Measurements from ENCODE around the gene ADAP2. TPM values are rescaled to one million over a fixed set of nuclear protein-coding genes. Genes with fewer than 3 reads are reported as not detected.
"Not testable (repeated sequence)": the region's sequence is repeated elsewhere in the genome, so short reads cannot be mapped to it uniquely, and the experiment has no call there.

Gene ADAP2
- total RNA-seq, 8 experiments from 2014 or later: 0.54 to 4.1 (median 0.94) TPM; not detected in 1

DNA sequence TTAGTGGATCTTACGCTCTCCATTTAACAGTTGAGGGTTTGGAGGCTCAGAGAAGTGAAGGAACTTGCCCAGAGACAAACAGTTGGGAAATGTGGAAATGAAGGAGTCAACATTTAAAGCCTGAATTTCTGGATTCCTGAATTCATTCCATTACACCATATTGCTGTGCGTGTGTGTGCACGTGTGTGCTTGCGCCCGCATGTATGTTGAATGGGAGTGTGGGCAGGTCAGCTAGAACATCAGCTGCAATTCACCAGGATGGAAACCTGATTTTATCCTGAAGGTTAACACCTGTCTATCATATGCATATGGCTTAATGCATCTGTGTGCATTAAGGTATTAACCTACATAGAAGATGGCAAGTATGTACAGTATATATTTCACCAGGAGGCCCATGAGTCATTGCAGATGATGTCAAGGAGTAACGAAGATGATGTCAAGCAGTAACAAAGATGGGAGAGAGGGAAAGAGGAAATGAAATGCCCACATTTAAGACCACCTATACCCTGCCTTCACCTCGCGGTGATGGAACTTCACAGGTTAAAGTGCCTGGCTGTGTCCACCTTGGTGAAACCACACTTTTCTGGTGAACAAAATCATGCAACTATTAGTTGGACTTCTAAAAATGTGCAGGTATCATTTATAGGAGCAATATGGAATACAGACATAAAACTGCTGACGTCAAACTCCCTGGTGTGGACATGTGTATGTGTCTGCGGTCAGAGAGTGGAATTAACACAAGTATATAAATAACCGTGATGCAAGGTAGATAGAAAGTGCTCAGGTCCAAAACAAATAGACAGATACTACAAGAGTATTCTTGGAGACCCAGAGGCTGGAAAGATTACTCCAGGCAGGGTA is 832 bp upstream of the ADAP2 start:
- Histone ChIP-seq H3K4me3 (no peak overlapping the region), H3K27ac (no peak overlapping the region), H3K4me1 (replicated peaks in 1 of 2) (no peaks in the 10 kb centered on the region)
- in situ Hi-C loops (cut with MboI; ENCODE audit: low pct_unique_long_range_greater_than_20kb in 2 of 9, low sequenced_read_pairs in 9 of 9, unreplicated experiment in 9 of 9): no loop called here
- 59 to 100% (median 87%) methylated on average over 1 to 9 of the region's 11 CpGs for WGBS, 10 experiments
- ATAC-seq (replicated peaks in 6 of 8): peak in 2 of 8 experiments; percentile 28 to 50

DNA sequence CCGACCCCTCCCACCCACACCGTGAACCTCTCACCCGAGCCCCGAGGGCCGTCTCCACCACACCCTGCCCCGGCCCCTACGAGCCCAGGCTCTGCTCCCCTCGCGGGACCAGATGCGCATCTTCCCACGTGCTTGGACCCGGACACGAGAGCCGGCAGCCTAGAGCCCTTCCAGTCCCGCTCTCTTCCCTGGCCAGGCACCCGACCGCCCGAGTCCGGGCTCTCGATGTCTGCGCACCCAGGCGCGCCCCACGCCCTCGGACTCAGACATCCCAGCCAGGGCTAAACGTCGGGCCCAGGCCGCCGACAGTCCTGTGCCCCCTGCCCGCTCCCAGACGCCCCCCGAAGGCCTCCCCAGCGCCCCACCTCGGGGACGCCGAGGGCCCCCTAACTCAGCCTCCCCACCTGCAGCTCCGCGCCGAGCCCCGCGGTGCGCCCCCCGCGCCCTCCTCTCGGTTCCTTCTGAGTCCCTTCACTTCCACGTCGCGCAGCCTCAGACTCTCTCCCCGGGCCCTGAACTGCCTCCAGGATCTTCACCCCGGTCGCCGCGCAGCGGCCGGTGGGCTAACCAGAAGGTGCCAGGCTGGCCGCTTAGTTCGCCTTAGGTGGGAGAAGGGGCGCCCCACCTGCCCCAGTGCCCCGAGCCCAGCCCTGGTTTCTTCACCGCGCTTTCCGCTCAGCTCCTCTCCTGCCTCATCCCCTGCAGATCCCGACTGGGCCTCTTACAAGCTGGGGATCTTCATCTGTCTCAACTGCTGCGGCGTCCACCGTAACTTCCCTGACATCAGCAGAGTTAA is 688 bp downstream of the ADAP2 start:
- Histone ChIP-seq H3K4me1 (replicated peaks in 1 of 2) (no peaks in the 10 kb centered on the region), H3K27ac (no peak overlapping the region), H3K4me3 (peak overlapping the region; percentile 24 to 40 (median 38))
- ATAC-seq (replicated peaks in 6 of 8): peak; percentile 58 to 75 (median 68)
- 18 to 40% (median 40%) methylated on average over 1 to 7 of the region's 66 CpGs; no CpG with 5 or more reads in 7 of the 10 experiments for WGBS, 10 experiments
- in situ Hi-C loops (cut with MboI; ENCODE audit: low pct_unique_long_range_greater_than_20kb in 2 of 9, low sequenced_read_pairs in 9 of 9, unreplicated experiment in 9 of 9): no loop called here

DNA sequence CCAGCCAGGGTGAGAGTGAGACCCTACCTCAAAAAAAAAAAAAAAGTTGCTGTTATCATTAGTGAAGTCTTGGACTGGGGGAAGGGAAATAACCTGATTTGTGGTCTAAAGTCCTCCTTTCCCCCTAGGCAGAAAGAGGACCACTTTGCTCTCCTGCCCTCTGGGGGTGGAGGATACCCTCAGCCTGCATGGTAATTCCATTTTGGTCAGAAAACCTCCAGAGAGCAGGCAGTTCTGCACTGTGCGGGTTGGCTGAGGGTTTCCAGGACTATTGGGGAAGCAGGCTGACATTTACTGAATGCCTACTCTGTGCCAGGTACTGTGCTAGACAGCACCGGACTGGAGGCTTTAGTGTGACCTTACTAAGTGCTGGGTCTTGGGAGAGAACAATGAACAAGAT is 2.6 kb downstream of the ADAP2 start:
- no peak for ATAC-seq (replicated peaks in 6 of 8)
- WGBS, 10 experiments: 25 to 100% (median 77%) methylated on average over 1 to 2 of the region's 2 CpGs; no CpG with 5 or more reads in 3 of the 10 experiments
- in situ Hi-C loops (cut with MboI; ENCODE audit: low pct_unique_long_range_greater_than_20kb in 2 of 9, low sequenced_read_pairs in 9 of 9, unreplicated experiment in 9 of 9): no loop called here
- no peak overlapping the region for H3K27ac ChIP-seq
- no peak overlapping the region for H3K4me3 ChIP-seq
- H3K4me1 ChIP-seq (replicated peaks in 1 of 2): no peaks in the 10 kb centered on the region

DNA sequence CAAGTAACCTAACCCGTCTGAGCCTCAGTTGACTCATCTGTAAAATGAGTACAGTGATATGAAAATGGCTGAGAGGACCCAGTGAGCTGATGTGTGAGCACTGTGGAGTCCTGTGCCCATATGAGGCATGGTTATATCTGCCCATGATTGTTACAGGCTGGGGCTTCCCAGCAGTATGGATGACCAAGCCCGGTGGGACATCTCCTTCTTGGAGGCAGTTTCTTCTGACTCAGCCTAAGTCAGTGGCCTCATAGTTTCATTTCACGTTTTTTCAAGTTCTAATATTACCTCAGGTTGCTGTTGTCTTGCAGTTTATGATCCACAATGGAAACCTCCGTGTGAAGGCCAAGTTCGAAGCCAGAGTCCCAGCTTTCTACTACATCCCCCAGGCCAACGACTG is 4.8 kb downstream of the ADAP2 start:
- no peak for ATAC-seq (replicated peaks in 6 of 8)
- Histone ChIP-seq H3K27ac (no peak overlapping the region), H3K4me3 (no peak overlapping the region), H3K4me1 (replicated peaks in 1 of 2) (no peaks in the 10 kb centered on the region)
- 20 to 90% (median 79%) methylated on average over 1 to 4 of the region's 6 CpGs; no CpG with 5 or more reads in 6 of the 10 experiments for WGBS, 10 experiments
- in situ Hi-C loops (cut with MboI; ENCODE audit: low pct_unique_long_range_greater_than_20kb in 2 of 9, low sequenced_read_pairs in 9 of 9, unreplicated experiment in 9 of 9): no loop called here

DNA sequence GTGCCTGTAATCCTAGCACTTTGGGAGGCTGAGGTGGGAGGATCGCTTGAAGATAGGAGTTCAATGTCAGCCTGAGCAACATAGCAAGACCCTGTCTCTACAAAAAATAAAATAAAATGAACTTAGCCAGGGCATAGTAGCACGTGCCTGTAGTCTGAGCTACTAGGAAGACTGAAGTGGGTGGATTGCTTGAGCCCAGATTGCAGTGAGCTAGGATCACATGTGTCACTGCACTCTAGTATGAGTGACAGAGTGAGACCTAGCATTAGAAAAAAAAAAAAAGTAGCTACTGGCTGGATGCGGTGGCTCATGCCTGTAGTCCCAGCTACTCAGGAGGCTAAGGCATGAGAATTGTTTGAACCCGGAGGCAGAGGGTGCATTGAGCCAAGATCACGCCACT is 6.0 kb downstream of the ADAP2 start:
- in situ Hi-C loops (cut with MboI; ENCODE audit: low pct_unique_long_range_greater_than_20kb in 2 of 9, low sequenced_read_pairs in 9 of 9, unreplicated experiment in 9 of 9): no loop called here
- no peak for ATAC-seq (replicated peaks in 6 of 8)
- H3K4me3 ChIP-seq: no peak overlapping the region
- H3K27ac ChIP-seq: no peak overlapping the region
- no peaks in the 10 kb centered on the region for H3K4me1 ChIP-seq (replicated peaks in 1 of 2)
- 40 to 100% (median 88%) methylated on average over 1 to 5 of the region's 5 CpGs; no CpG with 5 or more reads in 3 of the 10 experiments for WGBS, 10 experiments

DNA sequence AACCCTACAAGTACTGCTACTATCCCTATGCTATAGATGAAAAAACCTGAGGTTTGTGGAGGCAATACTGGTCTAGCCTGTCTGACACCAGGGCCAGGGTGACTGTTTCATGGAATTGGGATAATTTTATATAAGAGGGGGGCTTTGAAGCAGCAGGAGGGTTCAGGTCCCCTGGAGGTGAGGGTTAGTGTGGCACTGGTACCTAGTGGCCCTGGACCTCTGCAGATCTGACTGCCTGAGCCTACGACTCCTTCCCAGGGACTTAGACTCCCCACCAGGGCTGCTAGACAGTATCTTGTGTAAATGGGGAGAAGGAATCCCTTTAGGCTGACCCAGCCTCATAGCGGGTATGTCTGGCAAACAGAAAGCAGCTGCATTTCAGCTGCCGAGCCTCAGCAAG is 6.8 kb downstream of the ADAP2 start:
- 69 to 80% (median 80%) methylated on average over 1 to 3 of the region's 3 CpGs; no CpG with 5 or more reads in 7 of the 10 experiments for WGBS, 10 experiments
- in situ Hi-C loops (cut with MboI; ENCODE audit: low pct_unique_long_range_greater_than_20kb in 2 of 9, low sequenced_read_pairs in 9 of 9, unreplicated experiment in 9 of 9): no loop called here
- no peak overlapping the region for H3K27ac ChIP-seq
- no peak for ATAC-seq (replicated peaks in 6 of 8)
- H3K4me3 ChIP-seq: no peak overlapping the region
- no peaks in the 10 kb centered on the region for H3K4me1 ChIP-seq (replicated peaks in 1 of 2)

DNA sequence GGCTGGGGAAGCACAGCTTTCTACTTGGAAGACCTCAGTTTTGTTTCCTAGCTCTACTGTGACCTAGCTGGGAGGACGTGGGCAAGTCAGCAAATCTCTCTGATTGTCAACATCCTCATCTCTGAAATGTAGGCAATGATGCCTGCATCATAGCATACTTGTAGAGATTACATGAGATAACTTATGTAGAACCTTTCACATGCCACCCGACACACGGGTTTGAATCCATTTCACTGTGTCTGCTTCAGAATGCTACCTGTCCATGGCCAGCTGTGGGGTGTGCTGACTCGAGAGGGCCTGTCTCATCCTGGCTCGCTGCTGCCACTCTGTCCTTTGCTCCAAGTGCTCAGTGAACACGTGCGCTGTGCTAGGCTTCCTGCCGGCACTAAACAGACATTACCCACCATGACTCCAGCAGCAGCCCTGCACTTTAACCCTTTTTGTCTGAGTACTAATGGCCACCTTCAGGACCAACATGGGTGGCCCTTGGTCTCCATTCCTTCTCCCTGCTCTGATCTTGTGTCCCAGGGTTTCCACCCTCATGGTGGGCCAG is 7.4 kb downstream of the ADAP2 start:
- H3K27ac ChIP-seq: no peak overlapping the region
- H3K4me3 ChIP-seq: no peak overlapping the region
- H3K4me1 ChIP-seq (replicated peaks in 1 of 2): no peaks in the 10 kb centered on the region
- 32 to 82% (median 50%) methylated on average over 1 to 8 of the region's 8 CpGs; no CpG with 5 or more reads in 4 of the 10 experiments for WGBS, 10 experiments
- ATAC-seq (replicated peaks in 6 of 8): no peak
- in situ Hi-C loops (cut with MboI; ENCODE audit: low pct_unique_long_range_greater_than_20kb in 2 of 9, low sequenced_read_pairs in 9 of 9, unreplicated experiment in 9 of 9): no loop called here

DNA sequence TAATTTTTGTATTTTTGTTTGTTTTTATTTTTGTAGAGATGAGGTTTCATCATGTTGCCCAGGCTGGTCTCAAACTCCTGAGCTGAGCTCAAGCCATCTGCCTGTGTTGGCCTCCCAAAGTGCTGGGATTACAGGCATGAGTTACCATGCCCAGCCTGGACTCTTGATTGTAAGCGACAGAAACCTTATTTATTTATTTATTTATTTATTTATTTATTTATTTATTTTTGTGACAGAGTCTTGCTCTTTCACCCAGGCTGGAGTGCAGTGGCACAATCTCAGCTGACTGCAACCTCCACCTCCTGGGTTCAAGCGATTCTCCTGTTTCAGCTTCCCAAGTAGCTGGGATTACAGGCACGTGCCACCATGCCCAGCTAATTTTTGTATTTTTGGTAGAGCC is 8.1 kb downstream of the ADAP2 start:
- H3K4me1 ChIP-seq (replicated peaks in 1 of 2); H3K27ac ChIP-seq; H3K4me3 ChIP-seq; ATAC-seq (replicated peaks in 6 of 8); in situ Hi-C loops (cut with MboI; ENCODE audit: low pct_unique_long_range_greater_than_20kb in 2 of 9, low sequenced_read_pairs in 9 of 9, unreplicated experiment in 9 of 9): not testable (repeated sequence)
- WGBS, 10 experiments: 58 to 100% (median 83%) methylated on average over 1 to 3 of the region's 3 CpGs; no CpG with 5 or more reads in 2 of the 10 experiments

DNA sequence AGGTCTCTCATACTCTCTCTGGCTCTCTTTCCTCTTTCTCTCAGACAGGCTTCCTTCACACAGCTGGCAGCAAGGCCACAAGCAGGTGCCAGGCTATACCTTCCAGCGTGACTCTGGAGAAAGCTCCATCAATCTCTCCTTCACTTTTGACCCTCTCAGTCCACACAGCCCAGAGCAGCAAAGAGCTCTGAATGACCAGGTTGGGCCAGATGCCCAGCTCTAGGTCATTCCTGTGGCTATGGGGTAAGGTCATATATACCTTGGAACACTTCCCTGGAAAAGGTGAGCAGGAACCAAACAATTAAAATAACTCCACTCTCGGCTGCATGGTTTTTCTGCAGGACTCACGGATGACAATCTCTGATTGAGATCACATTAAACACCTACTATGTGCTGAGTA is 8.8 kb downstream of the ADAP2 start:
- H3K27ac ChIP-seq: no peak overlapping the region
- no peak overlapping the region for H3K4me3 ChIP-seq
- H3K4me1 ChIP-seq (replicated peaks in 1 of 2): no peaks in the 10 kb centered on the region
- WGBS, 10 experiments: 53 to 100% (median 88%) methylated on average over 1 to 3 of the region's 3 CpGs; no CpG with 5 or more reads in 4 of the 10 experiments
- in situ Hi-C loops (cut with MboI; ENCODE audit: low pct_unique_long_range_greater_than_20kb in 2 of 9, low sequenced_read_pairs in 9 of 9, unreplicated experiment in 9 of 9): no loop called here
- no peak for ATAC-seq (replicated peaks in 6 of 8)

DNA sequence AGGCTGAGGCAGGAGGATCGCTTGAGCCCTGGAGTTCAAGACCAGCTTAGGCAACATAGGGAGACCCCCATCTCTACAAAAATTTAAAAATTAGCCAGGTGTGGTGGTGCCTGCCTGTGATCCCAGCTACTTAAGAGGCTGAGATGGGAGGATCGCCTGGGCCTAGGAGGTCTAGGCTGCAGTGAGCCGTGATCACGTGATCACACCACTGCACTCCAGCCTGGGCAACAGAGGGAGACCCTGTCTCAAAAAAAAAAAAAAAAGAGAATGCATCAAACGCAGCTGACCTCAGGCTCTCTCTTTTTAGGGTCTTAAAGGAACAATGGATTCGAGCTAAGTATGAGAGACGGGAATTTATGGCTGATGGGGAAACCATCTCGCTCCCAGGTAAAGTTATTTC is 9.8 kb downstream of the ADAP2 start:
- in situ Hi-C loops (cut with MboI; ENCODE audit: low pct_unique_long_range_greater_than_20kb in 2 of 9, low sequenced_read_pairs in 9 of 9, unreplicated experiment in 9 of 9); ATAC-seq (replicated peaks in 6 of 8); H3K4me1 ChIP-seq (replicated peaks in 1 of 2); H3K4me3 ChIP-seq; H3K27ac ChIP-seq: not testable (repeated sequence)
- 66 to 100% (median 80%) methylated on average over 2 to 7 of the region's 8 CpGs; no CpG with 5 or more reads in 4 of the 10 experiments for WGBS, 10 experiments

DNA sequence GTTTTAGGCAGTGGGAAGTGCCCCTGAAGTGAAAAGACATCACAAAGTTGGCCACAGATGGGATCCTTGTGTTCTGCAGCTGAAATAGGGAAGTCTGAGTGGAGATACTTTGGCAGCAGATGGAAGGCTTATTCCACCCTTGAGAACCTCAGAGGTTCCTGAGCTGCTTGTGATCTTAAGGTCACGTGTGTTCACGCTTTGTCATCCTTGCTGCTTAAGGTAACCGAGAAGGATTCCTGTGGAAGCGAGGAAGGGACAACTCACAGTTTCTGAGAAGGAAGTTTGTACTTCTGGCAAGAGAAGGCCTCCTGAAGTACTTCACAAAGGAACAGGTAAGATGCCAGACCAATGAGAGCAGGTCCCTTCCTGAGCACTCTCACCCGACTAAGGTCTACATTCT is 12.2 kb downstream of the ADAP2 start:
- H3K4me1 ChIP-seq (replicated peaks in 1 of 2): no peaks in the 10 kb centered on the region
- H3K4me3 ChIP-seq: no peak overlapping the region
- 0 to 85% (median 39%) methylated on average over 1 to 5 of the region's 5 CpGs; no CpG with 5 or more reads in 3 of the 10 experiments for WGBS, 10 experiments
- H3K27ac ChIP-seq: no peak overlapping the region
- in situ Hi-C loops (cut with MboI; ENCODE audit: low pct_unique_long_range_greater_than_20kb in 2 of 9, low sequenced_read_pairs in 9 of 9, unreplicated experiment in 9 of 9): no loop called here
- ATAC-seq (replicated peaks in 6 of 8): peak in 2 of 8 experiments; percentile 39 to 61

DNA sequence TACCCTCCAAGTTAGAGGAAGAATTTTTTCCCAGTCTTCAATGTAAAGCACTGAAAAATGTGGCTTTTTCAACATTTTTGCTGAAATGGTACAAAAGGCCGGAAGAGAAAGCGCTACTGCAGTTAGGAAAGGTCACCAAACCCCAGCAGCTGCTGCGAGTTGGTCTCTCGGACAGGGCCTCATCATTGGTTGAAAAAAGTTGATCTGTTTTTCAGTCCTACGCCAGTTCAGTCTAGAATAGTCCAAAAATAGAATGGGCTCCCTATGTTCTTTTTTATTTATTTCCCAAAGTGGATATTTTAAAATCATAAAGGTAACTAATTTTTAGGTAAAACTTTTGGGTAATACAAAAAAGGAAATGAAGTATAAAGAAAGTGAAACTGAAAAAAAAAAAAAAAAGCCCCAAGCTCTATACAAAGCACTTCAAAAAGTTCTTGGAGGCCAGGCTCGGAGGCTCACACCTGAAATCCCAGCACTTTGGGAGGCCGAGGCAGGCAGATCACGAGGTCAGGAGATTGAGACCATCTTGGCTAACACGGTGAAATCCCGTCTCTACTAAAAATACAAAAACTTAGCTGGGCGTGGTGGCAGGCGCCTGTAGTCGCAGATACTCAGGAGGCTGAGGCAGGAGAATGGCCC is 17.4 kb downstream of the ADAP2 start:
- H3K27ac ChIP-seq: no peak overlapping the region
- in situ Hi-C loops (cut with MboI; ENCODE audit: low pct_unique_long_range_greater_than_20kb in 2 of 9, low sequenced_read_pairs in 9 of 9, unreplicated experiment in 9 of 9): no loop called here
- no peak for ATAC-seq (replicated peaks in 6 of 8)
- no peak overlapping the region for H3K4me3 ChIP-seq
- no peaks in the 10 kb centered on the region for H3K4me1 ChIP-seq (replicated peaks in 1 of 2)
- WGBS, 10 experiments: 58 to 94% (median 83%) methylated on average over 4 to 13 of the region's 13 CpGs; no CpG with 5 or more reads in 1 of the 10 experiments

Measured in motor neuron (in vitro differentiated cells).